Peyer's patch (tissue), 4 donors: ENCODE data around the gene ANO4. TPM values are rescaled to one million over a fixed set of nuclear protein-coding genes. Genes with fewer than 3 reads are reported as not detected.
A peak's percentile ranks its signal among the peaks of the same experiment; 100 is the strongest.
"Not testable (repeated sequence)": the region's sequence is repeated elsewhere in the genome, so short reads cannot be mapped to it uniquely, and the experiment has no call there.

ENCODE experiments used
- DNase-seq, 3 donors: peaks; one replicate each; pipeline ENCODE4 v3.0.0-alpha.2; 2017 to 2019
- H3K27ac ChIP-seq, 4 donors: fragments of 200-600 bp; sonication (generic); one replicate each; pipeline ENCODE4 v1.5.1; 2016 to 2019
- H3K27me3 ChIP-seq, 2 donors: fragments of 200-600 bp; sonication (generic); one replicate each; pipeline ENCODE4 v1.5.1; 2019
- H3K36me3 ChIP-seq, 3 donors: fragments of 200-600 bp; sonication (generic); one replicate each; pipeline ENCODE4 v1.5.1; 2016 to 2019
- H3K4me1 ChIP-seq, 4 donors: fragments of 200-600 bp; sonication (generic); one replicate each; pipeline ENCODE4 v1.5.1; 2016 to 2019
- H3K4me3 ChIP-seq, 4 donors: fragments of 200-600 bp; sonication (generic); 1 replicate in 3 of 4; 2 replicates in 1 of 4; pipeline ENCODE4 v1.5.1; 2016 to 2019; ENCODE audit warnings: mild to moderate bottlenecking in 1 of 4
- H3K9me3 ChIP-seq, 4 donors: fragments of 200-600 bp; sonication (generic); one replicate each; pipeline ENCODE4 v1.5.1; 2016 to 2019; ENCODE audit warnings: mild to moderate bottlenecking in 1 of 4
- CTCF ChIP-seq, 6 experiments: fragments of 450-650 bp in 4 of 6; fragments of 200-600 bp in 2 of 6; sonication (generic) in 1 of 6; IDR thresholded peaks; one replicate each; pipeline ENCODE4 v1.5.1; 2017 to 2019; ENCODE audit warnings: antibody characterized with exemption in 6 of 6, mild to moderate bottlenecking in 3 of 6, moderate library complexity in 1 of 6
- POLR2A ChIP-seq, 2 donors: fragments of 450-650 bp; IDR thresholded peaks; one replicate each; pipeline ENCODE4 v1.5.1; 2017; ENCODE audit warnings: antibody characterized with exemption in 2 of 2, mild to moderate bottlenecking in 2 of 2, moderate library complexity in 2 of 2
- total RNA-seq, 4 donors: library from RNA; depleted of rRNA; stranded (reverse); fragments of >200 nt; gene quantifications; one replicate each; pipeline ENCODE4 v1.1.0, GENCODE V29; 2016

ANO4 gene
- total RNA-seq, 4 donors from 2014 or later: 1.7 TPM; not detected in 3

GRCh38 chr12:100987552-100988521 is 193.3 kb downstream of the ANO4 start:
- no peaks in the 10 kb centered on the region for H3K27me3 ChIP-seq
- H3K36me3 ChIP-seq: no peaks in the 10 kb centered on the region
- H3K4me1 ChIP-seq: no peaks in the 10 kb centered on the region
- no peaks in the 10 kb centered on the region for H3K9me3 ChIP-seq
- TF ChIP-seq CTCF (IDR thresholded peaks at IDR 0.05): peak in 1 of 6 experiments; percentile 26
- no peak for TF ChIP-seq POLR2A (IDR thresholded peaks at IDR 0.05)
- H3K4me3 ChIP-seq: no peak overlapping the region
- no peak overlapping the region for H3K27ac ChIP-seq
- no peak for DNase-seq

GRCh38 chr12:100989509-100989908 is 194.9 kb downstream of the ANO4 start:
- H3K27me3 ChIP-seq, H3K36me3 ChIP-seq, DNase-seq, H3K4me1 ChIP-seq, H3K9me3 ChIP-seq, H3K27ac ChIP-seq, H3K4me3 ChIP-seq: not testable (repeated sequence)

DNA sequence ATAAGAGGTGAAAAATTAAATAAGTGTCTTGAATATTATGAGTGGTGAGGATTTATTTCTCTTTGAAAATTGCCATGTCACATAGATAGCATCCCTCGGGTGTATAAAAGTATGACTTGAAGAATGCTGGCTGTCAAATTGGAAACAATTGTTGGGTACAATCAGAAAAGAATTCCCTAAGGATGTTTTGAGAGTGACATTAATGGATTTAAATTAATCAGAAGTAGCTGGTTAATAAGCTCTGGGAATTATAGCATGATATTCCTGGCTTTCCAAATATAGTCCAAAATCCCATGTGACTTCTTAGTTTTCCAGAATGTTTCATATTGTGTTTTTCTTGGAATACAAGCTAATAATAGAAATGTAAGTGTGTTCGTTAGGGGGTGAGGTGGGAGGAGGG is 196.5 kb downstream of the ANO4 start:
- Histone ChIP-seq H3K36me3 (no peaks in the 10 kb centered on the region), H3K4me1 (no peaks in the 10 kb centered on the region), H3K9me3 (no peaks in the 10 kb centered on the region), H3K4me3 (no peak overlapping the region), H3K27me3 (no peaks in the 10 kb centered on the region), H3K27ac (no peak overlapping the region)
- TF ChIP-seq CTCF (IDR thresholded peaks at IDR 0.05) (no peak), POLR2A (IDR thresholded peaks at IDR 0.05) (no peak)
- DNase-seq: no peak

DNA sequence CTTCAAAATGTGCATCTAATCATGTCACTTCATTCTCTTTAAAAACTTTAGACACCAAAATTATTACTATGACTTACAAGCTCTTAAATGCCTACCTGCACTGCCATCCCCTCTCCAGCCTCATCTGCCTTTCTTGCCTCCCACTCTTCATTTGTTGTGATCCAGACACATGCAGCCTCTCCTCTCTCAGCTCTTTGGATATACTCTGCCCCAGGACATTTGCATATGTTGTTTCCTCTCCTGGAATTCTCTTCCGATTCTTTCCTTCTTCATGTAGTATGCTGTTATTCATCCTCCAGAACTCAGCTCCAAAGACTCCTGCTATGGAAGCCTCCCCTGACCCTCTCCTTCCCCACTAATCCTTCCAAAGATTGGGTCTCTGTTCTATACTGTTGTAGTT is 197.6 kb downstream of the ANO4 start:
- Histone ChIP-seq H3K4me1 (no peaks in the 10 kb centered on the region), H3K9me3 (no peaks in the 10 kb centered on the region), H3K27me3 (no peaks in the 10 kb centered on the region), H3K27ac (no peak overlapping the region), H3K4me3 (no peak overlapping the region), H3K36me3 (no peaks in the 10 kb centered on the region)
- TF ChIP-seq CTCF (IDR thresholded peaks at IDR 0.05) (no peak), POLR2A (IDR thresholded peaks at IDR 0.05) (no peak)
- DNase-seq: no peak

DNA sequence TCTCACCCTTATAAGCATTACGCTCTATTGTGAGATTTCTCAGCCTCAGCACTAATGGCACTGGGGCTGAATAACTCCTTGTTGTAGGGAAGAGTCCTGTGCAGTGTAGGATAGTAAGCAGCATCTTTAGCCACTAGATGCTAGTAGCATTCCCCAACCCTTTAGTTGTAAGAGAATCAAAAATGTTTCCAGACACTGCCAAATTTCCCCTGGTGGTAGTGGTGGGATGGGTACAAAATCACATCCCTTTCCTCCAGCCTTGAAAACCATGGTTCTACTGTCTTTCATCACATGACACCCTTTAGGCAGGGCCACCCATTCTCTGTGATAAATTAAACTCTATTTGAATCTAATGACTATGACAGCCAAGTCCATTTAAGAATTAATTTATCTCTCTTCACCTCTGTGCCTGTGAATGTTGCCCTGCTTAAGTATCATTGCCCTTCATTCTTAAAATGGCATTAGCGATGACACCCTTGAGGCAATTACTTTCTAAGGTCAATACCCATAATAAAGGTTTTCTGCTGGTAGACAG is 199.4 kb downstream of the ANO4 start:
- DNase-seq: no peak
- H3K27me3 ChIP-seq: no peaks in the 10 kb centered on the region
- H3K36me3 ChIP-seq: no peaks in the 10 kb centered on the region
- H3K4me1 ChIP-seq: no peaks in the 10 kb centered on the region
- H3K4me3 ChIP-seq: no peak overlapping the region
- no peak for TF ChIP-seq CTCF (IDR thresholded peaks at IDR 0.05)
- no peak for TF ChIP-seq POLR2A (IDR thresholded peaks at IDR 0.05)
- no peak overlapping the region for H3K27ac ChIP-seq
- no peaks in the 10 kb centered on the region for H3K9me3 ChIP-seq

GRCh38 chr12:100995201-100995600 is 200.6 kb downstream of the ANO4 start:
- TF ChIP-seq CTCF (IDR thresholded peaks at IDR 0.05) (no peak), POLR2A (IDR thresholded peaks at IDR 0.05) (no peak)

More at GRCh38 chr12:100995201-100995600, 200.6 kb downstream of the ANO4 start:
- Histone ChIP-seq H3K9me3 (no peaks in the 10 kb centered on the region), H3K4me3 (no peak overlapping the region), H3K4me1 (no peaks in the 10 kb centered on the region), H3K27ac (no peak overlapping the region), H3K27me3 (no peaks in the 10 kb centered on the region), H3K36me3 (no peaks in the 10 kb centered on the region)
- no peak for DNase-seq
